Tongue (tissue), 2 donors: ENCODE data around the gene MXRA8. TPM values are rescaled to one million over a fixed set of nuclear protein-coding genes. Genes with fewer than 3 reads are reported as not detected.
A peak's percentile ranks its signal among the peaks of the same experiment; 100 is the strongest.
"Not testable (repeated sequence)": the region's sequence is repeated elsewhere in the genome, so short reads cannot be mapped to it uniquely, and the experiment has no call there.

Source experiments
- DNase-seq: peaks from one replicate; pipeline ENCODE4 v3.0.0-alpha.2; 2015
- total RNA-seq: library from RNA; depleted of rRNA; stranded (reverse); fragments of >200 nt; gene quantifications from one replicate; pipeline ENCODE4 v1.2.3, GENCODE V29; 2014

MXRA8 gene
- total RNA-seq, 1 donor from 2014 or later, result 95.3 TPM

DNA sequence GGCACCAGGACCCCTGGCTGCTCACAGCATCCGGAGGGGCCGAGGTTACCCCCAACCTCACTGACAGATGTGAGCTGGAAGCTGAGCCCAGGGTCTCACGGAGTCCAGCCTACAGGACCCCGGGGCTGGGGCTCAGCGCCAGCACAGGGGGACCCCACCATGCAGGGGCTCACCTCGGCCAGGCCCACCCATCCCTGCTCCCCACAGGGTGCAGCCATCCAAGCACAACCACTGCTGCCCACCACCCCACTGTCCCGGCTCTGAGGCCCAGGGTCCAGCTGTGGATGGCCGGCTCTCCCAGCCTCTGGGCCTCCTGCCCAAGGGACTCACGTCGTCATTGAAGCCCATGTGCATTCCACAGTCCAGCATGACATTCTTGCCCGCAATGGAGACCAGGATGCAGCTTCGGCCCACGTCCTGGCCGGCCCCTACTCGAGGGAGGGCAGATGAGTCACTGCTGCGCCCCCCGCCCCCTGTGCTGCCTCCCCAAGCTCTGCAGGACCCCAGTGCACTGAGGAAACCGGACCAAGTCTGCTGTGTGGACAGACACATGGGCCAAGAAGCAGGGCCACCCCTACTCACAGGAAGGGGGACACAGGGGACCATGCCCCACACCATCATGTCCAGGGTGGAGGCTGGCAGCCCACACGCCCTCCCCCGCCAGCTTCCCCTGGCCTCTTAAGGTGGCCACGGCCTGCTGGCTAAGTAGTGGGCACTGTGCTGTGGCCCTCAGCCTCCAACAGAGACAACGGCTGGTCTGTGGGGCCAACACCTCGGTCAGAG lies 37.5 kb downstream of the MXRA8 start:
- no peak for DNase-seq

GRCh38 chr1:1319646-1319941 lies 38.8 kb downstream of the MXRA8 start:
- DNase-seq, result no peak

DNA sequence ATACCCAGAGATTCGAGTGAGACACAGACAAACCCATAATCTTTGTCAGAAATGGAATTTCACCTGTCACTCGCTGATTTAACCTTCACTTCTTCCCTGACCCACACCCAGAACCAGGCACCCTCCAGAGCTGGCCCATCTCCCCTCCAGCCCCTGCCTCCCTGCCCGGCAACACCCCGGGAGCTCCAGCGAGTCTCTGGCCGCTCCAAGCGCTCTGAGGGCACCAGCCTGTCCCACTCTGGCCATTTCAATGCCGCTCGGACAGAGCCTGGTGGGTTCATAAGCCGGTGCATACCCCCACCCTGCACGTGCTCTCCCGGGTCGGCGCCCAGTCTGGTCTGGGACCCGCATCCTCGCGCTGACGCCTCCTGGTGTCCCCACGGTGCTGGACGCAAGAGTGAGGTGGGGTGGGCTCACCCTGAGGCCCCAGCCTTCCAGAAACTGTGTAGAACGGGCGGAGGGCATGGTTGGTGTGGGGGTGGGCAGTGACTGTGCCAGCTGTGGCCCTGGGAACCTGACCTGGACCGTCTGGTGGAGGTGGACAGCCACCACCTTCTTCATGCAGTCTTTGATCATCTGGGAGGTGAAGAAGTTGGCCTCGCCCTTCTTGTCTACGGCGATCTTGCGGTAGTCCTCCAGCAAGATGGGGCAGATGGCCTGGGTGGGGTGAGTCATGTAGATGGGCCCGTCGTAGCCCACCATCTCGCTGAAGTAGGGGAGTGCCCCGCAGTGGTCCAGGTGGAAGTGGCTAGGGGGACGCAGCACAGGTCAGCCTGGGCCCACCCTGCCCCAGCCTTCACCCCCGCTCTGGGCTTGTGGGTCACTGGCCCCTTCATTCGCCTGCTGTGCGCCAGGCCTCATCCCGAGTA lies 39.3 kb downstream of the MXRA8 start:
- no peak for DNase-seq

DNA sequence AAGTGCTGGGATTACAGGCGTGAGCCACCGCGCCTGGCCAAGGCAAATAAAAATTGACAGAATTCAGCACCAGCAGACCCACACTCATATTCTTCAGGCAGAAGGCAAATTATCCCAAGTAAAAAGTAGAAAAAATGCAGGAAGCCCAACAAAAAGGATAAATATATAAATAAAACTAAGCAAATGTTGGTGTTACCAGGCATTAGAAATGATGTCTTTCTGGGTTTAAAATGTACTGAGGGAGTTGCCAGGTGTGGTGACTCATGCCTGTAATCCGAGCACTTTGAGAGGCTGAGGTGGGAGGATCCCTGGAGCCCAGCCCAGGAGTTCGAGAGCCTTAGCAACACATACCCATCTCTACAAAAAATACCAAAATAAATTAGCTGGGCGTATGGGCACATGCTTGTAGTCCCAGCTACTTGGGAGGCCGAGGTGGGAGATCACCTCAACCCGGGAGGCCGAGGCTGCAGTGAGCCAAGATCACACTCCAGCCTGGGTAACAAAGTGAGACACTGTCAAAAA lies 40.2 kb downstream of the MXRA8 start:
- peak; percentile 87 for DNase-seq

DNA sequence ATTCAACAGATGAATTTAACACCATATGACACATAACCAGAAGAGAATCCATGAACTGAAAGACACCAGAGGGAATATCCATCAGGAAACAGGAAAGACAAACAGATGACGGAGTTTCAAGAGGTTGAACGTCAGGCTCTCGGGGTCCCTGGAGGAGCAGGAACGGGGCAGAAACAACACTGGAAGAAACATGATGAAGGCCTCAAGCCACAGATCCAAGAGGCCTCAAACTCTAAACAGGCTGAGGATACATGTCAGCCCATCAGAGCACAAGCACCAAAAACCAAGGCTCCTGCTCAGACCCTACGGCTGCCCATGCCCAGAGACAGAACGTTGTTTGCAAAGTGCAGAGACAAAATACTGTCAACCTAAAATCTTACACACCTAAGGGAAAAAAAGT lies 40.9 kb downstream of the MXRA8 start:
- DNase-seq, result no peak

DNA sequence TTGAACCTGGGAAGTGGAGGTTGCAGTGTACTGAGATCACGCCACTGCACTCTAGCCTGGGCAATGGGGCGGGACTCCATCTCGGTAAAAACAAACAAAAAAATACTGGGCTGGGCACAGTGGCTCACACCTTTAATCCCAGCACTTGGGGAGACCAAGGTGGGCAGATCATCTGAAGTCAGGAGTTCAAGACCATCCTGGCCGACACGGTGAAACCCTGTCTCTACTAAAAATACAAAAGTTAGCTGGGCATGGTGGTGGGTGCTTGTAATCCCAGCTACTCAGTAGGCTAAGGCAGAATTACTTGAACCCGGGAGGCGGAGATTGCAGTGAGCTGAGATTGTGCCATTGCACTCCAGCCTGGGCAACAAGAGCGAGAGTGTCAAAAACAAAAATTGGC lies 42.2 kb downstream of the MXRA8 start:
- DNase-seq, result not testable (repeated sequence)

GRCh38 chr1:1315435-1315954 lies 42.9 kb downstream of the MXRA8 start:
- DNase-seq, result no peak

DNA sequence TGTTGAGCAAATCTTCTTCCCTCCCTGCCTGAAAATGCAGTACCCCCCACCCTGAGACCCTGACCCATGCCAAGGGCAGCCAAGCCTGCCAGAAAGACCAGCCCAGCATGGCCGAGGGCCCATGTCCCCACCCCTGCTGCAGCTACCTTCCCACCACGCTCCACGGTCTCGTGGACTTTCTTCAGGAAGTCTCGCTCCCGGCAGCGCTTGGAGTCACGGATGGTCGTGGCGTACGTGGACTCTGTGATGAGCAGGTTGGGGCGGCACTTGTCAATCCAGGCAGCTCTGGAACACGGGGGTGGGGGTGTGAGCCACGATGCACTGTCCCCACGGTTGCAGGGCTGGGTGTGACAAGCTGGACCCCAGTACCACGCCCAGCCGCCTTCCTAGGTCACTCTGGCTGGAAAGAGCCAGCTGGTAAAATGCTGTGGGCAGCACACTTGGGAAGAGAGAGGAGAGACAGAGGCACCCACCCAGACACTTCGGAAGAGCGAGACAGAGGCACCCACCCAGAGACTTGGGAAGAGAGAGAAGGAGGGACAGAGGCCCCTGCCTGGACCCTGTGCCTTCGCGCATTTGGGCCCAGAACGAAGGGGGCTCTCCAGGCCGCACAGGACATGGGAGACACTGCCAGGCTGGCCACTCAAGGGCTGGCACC lies 43.5 kb downstream of the MXRA8 start:
- no peak for DNase-seq

GRCh38 chr1:1314237-1314586 lies 44.1 kb downstream of the MXRA8 start:
- DNase-seq, result no peak

DNA sequence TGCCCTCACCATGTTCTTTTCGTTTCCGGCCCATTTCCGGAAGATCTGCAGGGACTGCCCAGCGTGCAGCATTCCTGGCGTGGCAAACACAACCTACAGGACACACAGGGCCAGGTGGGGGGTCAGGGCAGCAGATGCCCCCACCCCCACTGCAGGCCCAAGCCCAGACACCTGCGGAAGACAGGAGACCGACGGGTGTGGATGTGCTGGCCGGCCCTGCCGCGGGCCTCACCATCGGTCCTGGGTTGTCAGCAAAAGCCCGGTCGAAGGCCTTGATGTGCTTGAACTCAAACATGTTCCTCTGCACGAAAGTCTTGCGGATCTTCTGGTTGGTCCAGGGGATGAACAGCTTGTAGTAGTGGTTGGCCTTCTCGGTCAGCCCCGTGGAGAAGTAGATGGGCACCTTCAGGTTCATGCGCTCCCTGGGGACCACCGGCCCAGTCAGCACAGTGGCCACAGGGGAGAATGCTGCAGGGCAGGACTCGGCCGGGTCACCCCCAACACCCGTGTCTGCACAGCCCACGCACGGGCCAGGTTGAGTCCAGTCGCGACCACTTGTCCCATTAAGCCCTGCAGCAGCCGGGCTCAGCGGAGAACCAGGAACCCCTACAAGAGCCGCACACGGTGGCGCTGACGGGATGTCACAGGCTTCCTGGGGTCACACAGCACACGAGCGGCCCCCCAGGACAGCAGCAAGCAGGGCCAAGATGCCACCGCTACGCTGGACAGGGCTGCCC lies 44.7 kb downstream of the MXRA8 start:
- DNase-seq, result no peak

- DNase-seq, result no peak
These were observed 45.7 kb downstream of the MXRA8 start for GRCh38 chr1:1312450-1313314.

DNA sequence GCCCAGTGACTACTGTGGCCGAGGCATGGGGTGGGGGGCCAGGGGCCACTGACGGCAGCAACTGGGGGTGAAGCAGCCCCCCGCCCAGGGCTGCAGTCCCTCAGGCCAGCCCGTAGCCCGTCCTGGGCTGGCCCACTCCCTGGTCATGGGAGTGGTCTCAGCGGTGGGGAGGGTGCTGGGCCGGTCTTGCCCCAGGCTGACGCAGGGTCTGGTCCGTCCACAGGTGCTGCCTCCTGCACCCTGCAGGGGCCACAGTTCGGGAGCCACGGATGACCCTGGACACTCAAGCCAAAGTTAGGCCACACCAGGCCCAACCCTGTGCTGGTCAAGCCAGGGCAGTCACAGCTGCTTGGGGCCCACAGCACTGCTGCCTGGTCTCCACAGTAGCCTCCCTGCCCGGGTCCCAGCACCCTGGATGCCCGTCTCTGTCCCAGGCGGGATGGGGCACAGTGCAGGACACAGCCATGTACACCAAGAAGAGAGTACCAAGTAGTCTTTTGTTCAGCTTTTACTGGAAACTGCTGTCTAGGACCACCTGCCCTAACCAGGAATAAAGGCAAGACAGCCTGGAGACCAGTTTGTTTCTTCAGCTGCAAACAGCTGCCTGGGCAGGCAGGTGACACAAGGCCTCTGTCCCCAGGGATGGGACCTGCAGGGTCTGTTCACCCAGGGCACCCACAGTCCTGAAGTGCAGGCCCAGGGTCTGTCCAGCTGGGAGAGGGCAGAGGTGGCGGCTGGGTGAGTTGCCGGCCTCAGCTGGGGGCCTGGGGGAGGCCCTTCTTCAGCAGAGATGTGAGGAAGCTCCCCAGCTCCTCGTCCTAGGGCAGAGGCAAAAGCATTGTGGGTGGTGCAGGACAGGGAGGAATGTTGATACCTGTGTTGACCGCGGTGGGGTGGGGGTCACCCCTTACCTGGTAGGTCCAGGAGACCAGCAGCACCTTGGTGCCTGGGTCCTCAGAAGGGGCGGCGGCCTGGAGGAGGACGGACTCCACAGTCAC lies 46.9 kb downstream of the MXRA8 start:
- no peak for DNase-seq

DNA sequence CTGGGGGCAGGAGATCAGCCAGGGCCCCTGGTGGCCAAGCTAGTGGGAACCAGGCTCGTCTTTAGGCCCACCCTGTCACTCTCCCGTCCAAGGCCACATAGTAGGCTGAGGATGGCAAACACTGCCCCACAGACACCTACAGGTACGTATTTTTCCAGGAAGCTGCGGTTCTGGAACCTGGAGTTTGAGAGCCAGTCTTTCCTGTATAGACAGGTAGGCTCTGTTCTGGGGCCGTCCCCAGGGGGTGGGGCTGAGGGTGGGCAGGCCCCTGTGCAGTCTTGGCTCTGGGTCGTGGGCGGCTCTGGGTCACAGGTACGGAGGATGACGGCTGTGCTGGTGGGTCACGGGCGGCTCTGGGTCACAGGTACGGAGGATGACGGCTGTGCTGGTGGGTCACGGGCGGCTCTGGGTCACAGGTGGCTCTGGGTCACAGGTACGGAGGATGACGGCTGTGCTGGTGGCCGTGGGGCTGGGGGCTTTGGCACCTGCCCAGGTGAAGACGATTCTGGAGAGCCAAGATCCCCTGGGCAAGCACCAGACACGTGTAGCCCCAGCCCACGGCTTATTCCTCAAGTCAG lies 47.8 kb downstream of the MXRA8 start:
- DNase-seq, result no peak

DNA sequence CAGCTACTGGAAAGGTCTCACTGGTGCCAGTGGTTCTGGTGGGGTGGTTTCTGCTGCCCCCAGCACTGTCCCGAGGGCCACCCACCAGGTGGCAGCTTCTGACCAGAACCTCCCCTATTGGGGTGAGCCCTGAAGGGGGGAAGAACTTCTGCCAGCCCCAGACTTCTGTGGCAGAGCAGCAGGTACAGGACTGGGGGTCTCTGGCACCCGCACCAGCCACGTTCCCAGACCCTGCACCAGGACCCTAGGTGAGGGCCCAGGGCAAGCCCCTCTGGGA lies 48.3 kb downstream of the MXRA8 start:
- no peak for DNase-seq

GRCh38 chr1:1309251-1310108 lies 48.9 kb downstream of the MXRA8 start:
- DNase-seq, result no peak

GRCh38 chr1:1308756-1309250 lies 49.6 kb downstream of the MXRA8 start:
- no peak for DNase-seq

DNA sequence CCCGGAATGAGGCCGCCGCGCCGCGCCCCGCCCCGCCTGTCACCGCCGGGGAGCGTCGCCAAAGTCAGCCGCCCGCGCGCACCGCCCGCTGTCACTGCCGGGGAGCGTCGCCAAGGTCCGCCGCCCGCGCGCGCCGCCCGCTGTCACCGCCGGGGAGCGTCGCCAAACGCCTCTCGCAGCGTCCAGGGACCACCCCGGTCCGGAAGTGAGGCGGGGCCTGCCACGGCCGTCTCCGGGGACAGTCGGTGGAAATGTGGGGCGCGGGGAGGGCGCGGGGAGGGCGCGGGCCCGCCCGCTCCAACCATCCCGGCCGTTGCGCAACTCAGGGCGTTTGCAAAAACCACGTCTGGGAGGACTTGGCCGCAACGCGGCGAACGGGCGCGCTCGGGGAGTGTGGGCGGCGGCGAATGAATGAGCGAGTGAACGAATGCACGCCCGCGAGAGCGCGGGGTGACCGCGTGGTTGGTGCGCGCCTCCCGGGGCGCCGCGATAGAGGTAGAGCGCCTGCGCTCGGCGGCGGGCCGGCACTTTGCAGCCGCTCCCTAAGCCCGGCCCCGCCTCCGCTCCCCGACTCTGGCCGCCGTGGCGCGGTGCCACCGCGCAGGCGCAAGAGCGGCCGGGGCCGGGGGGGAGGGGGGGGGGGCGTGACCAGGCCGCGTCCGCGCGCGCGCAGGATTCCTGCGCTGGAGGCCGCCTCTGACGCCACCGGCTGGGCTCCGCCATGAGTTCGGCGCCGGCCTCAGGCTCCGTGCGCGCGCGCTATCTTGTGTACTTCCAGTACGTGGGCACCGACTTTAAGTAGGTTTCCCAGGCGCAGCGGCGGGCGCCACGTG lies 50.2 kb downstream of the MXRA8 start, which contains the start of the genes ACAP3 and PUSL1:
Gene ACAP3 (minus strand): TSS at position 8 of the 833 bp plus-strand sequence. CDS start 115 bp downstream, outside the sequence.
Gene PUSL1 (plus strand): TSS at position 675 of the 833 bp plus-strand sequence. CDS start 47 bp downstream, at position 722.
- peak; percentile 96 for DNase-seq
